ENCODE results near the gene CTSG.

GRCh38 chr14:24612196-24612595, 36.1 kb upstream of the CTSG start:
- TF ChIP-seq CTCF (IDR thresholded peaks at IDR 0.05) (no peak), POLR2A (IDR thresholded peaks at IDR 0.05) (no peak)

All from lower leg skin (tissue), 3 donors.